GM13976 (cell line): Measurements from ENCODE around the gene HEXIM1.

Experiments used
- DNase-seq: peaks from one replicate; pipeline ENCODE4 v3.0.0; 2012; ENCODE audit warnings: low spot score
- CTCF ChIP-seq: IDR thresholded peaks from 2 replicates; pipeline ENCODE4 v1.5.1; 2012; ENCODE audit warnings: borderline replicate concordance, mild to moderate bottlenecking; ENCODE audit not compliant: insufficient read depth; ENCODE audit errors: extremely low read depth, missing control alignments, control extremely low read depth
- in situ Hi-C: fragments of 300-500 bp; cut with MboI; formaldehyde crosslinking; loops from one replicate; pipeline ENCODE4 v1.12.0; 2022; ENCODE audit warnings: low sequenced_read_pairs, mixed read lengths, inconsistent platforms; ENCODE audit not compliant: unreplicated experiment

Gene HEXIM1

GRCh38 chr17:45117334-45117733 is 30.9 kb upstream of the HEXIM1 start:
- in situ Hi-C loops = no loop called here
- DNase-seq = no peak
- TF ChIP-seq CTCF = no peak

GRCh38 chr17:45117848-45118646 is 30.2 kb upstream of the HEXIM1 start:
- DNase-seq = no peak
- no peak for TF ChIP-seq CTCF
- in situ Hi-C loops = no loop called here

GRCh38 chr17:45118691-45119090 is 29.6 kb upstream of the HEXIM1 start:
- in situ Hi-C loops = no loop called here
- TF ChIP-seq CTCF = no peak
- DNase-seq = no peak

- TF ChIP-seq CTCF = no peak
- in situ Hi-C loops = no loop called here
- no peak for DNase-seq
Observed at GRCh38 chr17:45119964-45120363, 28.3 kb upstream of the HEXIM1 start.

GRCh38 chr17:45120558-45120957 is 27.7 kb upstream of the HEXIM1 start:
- in situ Hi-C loops = no loop called here
- no peak for TF ChIP-seq CTCF
- no peak for DNase-seq

GRCh38 chr17:45121055-45121454 is 27.2 kb upstream of the HEXIM1 start:
- in situ Hi-C loops = no loop called here
- no peak for DNase-seq

More at GRCh38 chr17:45121055-45121454, 27.2 kb upstream of the HEXIM1 start:
- TF ChIP-seq CTCF = no peak
